GM12892 (cell line): Measurements from ENCODE around the gene ZNF521.

Source experiments
- DNase-seq: peaks from one replicate; pipeline ENCODE4 v3.0.0; 2011; ENCODE audit not compliant: insufficient read length
- FAIRE-seq: peaks from 2 replicates; lab custom pipeline; 2011; peaks lifted over from hg19 to GRCh38; lab: Jason Lieb, UNC
- POLR2A ChIP-seq: IDR thresholded peaks from 2 replicates; pipeline ENCODE4 v1.6.1; 2011; ENCODE audit warnings: low read depth, low read length, control low read depth
- POLR2AphosphoS5 ChIP-seq: IDR thresholded peaks from 2 replicates; pipeline ENCODE4 v1.6.1; 2011; ENCODE audit warnings: low read depth, low read length, control low read depth
- TAF1 ChIP-seq: IDR thresholded peaks from 2 replicates; pipeline ENCODE4 v1.6.1; 2011; ENCODE audit warnings: low read depth, mild to moderate bottlenecking, control low read depth, low read length, borderline replicate concordance

ZNF521 gene

GRCh38 chr18:25350489-25351251, 1.3 kb downstream of the ZNF521 start:
- FAIRE-seq = no peak
- DNase-seq = peak; percentile 32
- TF ChIP-seq POLR2AphosphoS5 (no peak), TAF1 (no peak), POLR2A (no peak)

GRCh38 chr18:25349926-25350487, 2.0 kb downstream of the ZNF521 start:
- FAIRE-seq = no peak
- DNase-seq = no peak
- TF ChIP-seq TAF1 (no peak), POLR2A (no peak), POLR2AphosphoS5 (no peak)

GRCh38 chr18:25349131-25349925, 2.6 kb downstream of the ZNF521 start:
- TF ChIP-seq POLR2A (no peak), POLR2AphosphoS5 (no peak), TAF1 (no peak)
- FAIRE-seq (no peak), DNase-seq (peak; percentile 14)

DNA sequence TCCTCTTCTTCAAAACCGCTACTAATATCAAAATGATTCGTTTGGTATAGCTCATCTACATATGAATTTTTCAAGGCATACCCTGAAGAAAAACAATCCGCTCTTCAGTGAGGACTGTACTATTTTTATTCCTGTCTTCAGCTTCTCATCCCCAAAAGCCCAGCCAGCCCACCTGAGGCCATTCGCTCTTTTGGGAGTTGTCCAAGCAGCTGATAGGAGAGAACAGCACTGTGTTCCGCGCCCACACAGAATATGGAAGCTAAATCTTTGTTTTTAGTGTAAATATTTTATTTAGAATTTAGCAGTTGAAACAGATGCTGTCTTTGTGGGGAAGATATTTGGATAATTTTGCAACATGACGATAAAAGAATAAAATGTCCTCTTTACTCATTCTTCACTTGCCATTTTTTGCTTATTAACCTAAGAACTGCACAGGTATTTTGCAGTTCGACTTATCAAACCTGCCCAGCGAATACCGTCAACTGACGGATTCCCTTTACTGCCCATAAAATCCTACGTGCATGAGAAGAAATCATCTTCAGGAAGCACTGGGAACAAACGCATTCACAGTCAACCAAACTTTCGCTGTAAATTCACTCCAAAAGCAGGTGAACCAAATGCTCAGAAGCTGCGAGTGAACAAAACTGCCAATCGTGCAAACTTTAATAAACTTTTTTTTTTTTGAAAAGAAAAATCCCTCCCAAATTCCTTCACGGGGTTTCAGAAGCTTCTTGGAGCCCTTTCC, 3.4 kb downstream of the ZNF521 start:
- DNase-seq (no peak), FAIRE-seq (no peak)
- no peak for TF ChIP-seq TAF1
- no peak for TF ChIP-seq POLR2A
- TF ChIP-seq POLR2AphosphoS5 = no peak

- DNase-seq = no peak
- no peak for FAIRE-seq
- no peak for TF ChIP-seq POLR2A
- no peak for TF ChIP-seq TAF1
Measured at GRCh38 chr18:25346561-25346960, 5.4 kb downstream of the ZNF521 start.

GRCh38 chr18:25345081-25345866, 6.7 kb downstream of the ZNF521 start:
- no peak for FAIRE-seq
- TF ChIP-seq POLR2A (no peak), TAF1 (no peak), POLR2AphosphoS5 (no peak)
- DNase-seq = no peak

DNA sequence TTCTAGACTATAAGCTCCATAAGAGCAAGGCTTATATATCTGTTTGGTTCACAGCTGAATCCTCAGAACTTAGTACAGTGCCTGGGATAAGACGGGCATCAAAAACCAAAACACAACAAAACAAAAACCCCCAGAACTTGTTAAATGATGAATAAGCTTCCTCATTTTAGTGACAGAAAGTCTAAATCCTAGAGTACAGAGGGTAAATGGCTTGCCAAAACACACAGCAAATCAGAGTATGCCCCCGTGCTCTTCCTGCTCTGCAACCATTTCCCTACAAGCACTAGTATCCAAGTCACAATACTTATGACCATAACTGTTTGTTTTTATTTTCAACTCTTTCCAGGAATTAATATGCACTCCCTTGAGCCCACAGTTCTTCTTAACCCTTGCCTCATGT, 10.1 kb downstream of the ZNF521 start:
- FAIRE-seq = no peak
- no peak for DNase-seq
- TF ChIP-seq POLR2AphosphoS5 (no peak), TAF1 (no peak), POLR2A (no peak)

- DNase-seq (no peak), FAIRE-seq (no peak)
- TF ChIP-seq POLR2AphosphoS5 = no peak
- no peak for TF ChIP-seq TAF1
- TF ChIP-seq POLR2A = no peak
Measured at GRCh38 chr18:25340762-25341161, 11.2 kb downstream of the ZNF521 start.

GRCh38 chr18:25335676-25336075, 16.3 kb downstream of the ZNF521 start:
- DNase-seq (no peak), FAIRE-seq (no peak)
- TF ChIP-seq POLR2AphosphoS5 (no peak), POLR2A (no peak), TAF1 (no peak)

- FAIRE-seq (no peak), DNase-seq (no peak)
- TF ChIP-seq POLR2AphosphoS5 (no peak), TAF1 (no peak), POLR2A (no peak)
Measured at GRCh38 chr18:25335062-25335461, 16.9 kb downstream of the ZNF521 start.

DNA sequence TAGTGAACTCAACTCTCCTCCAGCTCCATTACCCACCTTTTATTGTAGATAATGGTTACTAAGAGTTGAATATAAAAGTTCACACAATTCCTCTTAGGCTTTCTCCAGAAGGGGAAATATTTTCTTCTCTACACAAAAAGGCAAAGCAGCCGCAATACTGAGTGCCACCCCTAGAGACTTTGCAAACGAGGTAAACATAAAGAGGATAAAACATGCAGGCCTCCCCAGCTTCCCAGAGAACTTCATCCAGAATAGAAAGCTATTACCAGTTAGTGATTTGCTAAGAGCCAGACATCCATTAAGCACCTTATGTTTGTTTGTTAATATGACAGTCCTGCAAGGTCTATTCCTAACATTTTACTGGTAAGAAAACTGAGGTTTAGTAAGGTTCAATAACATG, 17.4 kb downstream of the ZNF521 start:
- no peak for TF ChIP-seq TAF1
- no peak for TF ChIP-seq POLR2A
- no peak for TF ChIP-seq POLR2AphosphoS5
- peak; percentile 24 for FAIRE-seq
- no peak for DNase-seq
